Measurements from ENCODE around the gene ST7.

- TF ChIP-seq SMC3 (IDR thresholded peaks at IDR 0.05) (no peak), REST (IDR thresholded peaks at IDR 0.05) (no peak), CTCF (IDR thresholded peaks at IDR 0.05) (no peak), POLR2A (IDR thresholded peaks at IDR 0.05; ENCODE audit: low read length) (no peak), HES2 (IDR thresholded peaks at IDR 0.05) (no peak), RAD21 (conservative IDR thresholded peaks at IDR 0.05 in 1 of 2, IDR thresholded peaks at IDR 0.05 in 1 of 2) (no peak), CHD2 (IDR thresholded peaks at IDR 0.05; ENCODE audit: low read length, partially characterized antibody) (no peak), EP300 (IDR thresholded peaks at IDR 0.05) (no peak), FOSL2 (IDR thresholded peaks at IDR 0.05) (no peak), FOSL2 (CRISPR knock-in tag; IDR thresholded peaks at IDR 0.05) (no peak), POLR2AphosphoS2 (conservative IDR thresholded peaks at IDR 0.05; ENCODE audit: low read length) (no peak), ELK1 (IDR thresholded peaks at IDR 0.05; ENCODE audit: low read depth, low read length) (no peak), ZC3H11A (IDR thresholded peaks at IDR 0.05) (no peak), MYC (IDR thresholded peaks at IDR 0.05; ENCODE audit: borderline replicate concordance, low read length) (no peak)
Observed at GRCh38 chr7:116950889-116951351, 2.4 kb upstream of the ST7 start.
